ENCODE measurements around the gene GATD1. TPM values are rescaled to one million over a fixed set of nuclear protein-coding genes. Genes with fewer than 3 reads are reported as not detected.

GATD1 gene
- total RNA-seq, 1 donor from 2014 or later: 52.3 TPM

- Mint-ChIP-seq H3K27ac (ENCODE audit: unreplicated experiment) (no peak overlapping the region), H3K4me1 (ENCODE audit: low read depth) (peaks cover 8% of the 10 kb centered on the region), H3K36me3 (ENCODE audit: low read depth) (peaks cover 7% of the 10 kb centered on the region), H3K4me3 (ENCODE audit: unreplicated experiment) (no peak overlapping the region), H3K9me3 (ENCODE audit: low read depth) (no peaks in the 10 kb centered on the region), H3K27me3 (ENCODE audit: low read depth) (no peaks in the 10 kb centered on the region)
- DNase-seq (ENCODE audit: low spot score): no peak
- TF ChIP-seq CTCF (IDR thresholded peaks at IDR 0.05): no peak
These were observed 56.0 kb downstream of the GATD1 start for GRCh38 chr11:721247-721740.

- no peaks in the 10 kb centered on the region for H3K9me3 Mint-ChIP-seq (ENCODE audit: low read depth)
- H3K36me3 Mint-ChIP-seq (ENCODE audit: low read depth): peaks cover 7% of the 10 kb centered on the region
- H3K27ac Mint-ChIP-seq (ENCODE audit: unreplicated experiment): no peak overlapping the region
- H3K4me1 Mint-ChIP-seq (ENCODE audit: low read depth): peaks cover 8% of the 10 kb centered on the region
- no peak for DNase-seq (ENCODE audit: low spot score)
- no peak for TF ChIP-seq CTCF (IDR thresholded peaks at IDR 0.05)
- no peak overlapping the region for H3K4me3 Mint-ChIP-seq (ENCODE audit: unreplicated experiment)
- H3K27me3 Mint-ChIP-seq (ENCODE audit: low read depth): no peaks in the 10 kb centered on the region
These were observed 56.5 kb downstream of the GATD1 start for GRCh38 chr11:720642-721246.

GRCh38 chr11:720017-720641, 57.2 kb downstream of the GATD1 start:
- H3K27ac Mint-ChIP-seq (ENCODE audit: unreplicated experiment): no peak overlapping the region
- peaks cover 8% of the 10 kb centered on the region for H3K4me1 Mint-ChIP-seq (ENCODE audit: low read depth)
- no peak for TF ChIP-seq CTCF (IDR thresholded peaks at IDR 0.05)
- DNase-seq (ENCODE audit: low spot score): no peak
- H3K27me3 Mint-ChIP-seq (ENCODE audit: low read depth): no peaks in the 10 kb centered on the region
- peaks cover 7% of the 10 kb centered on the region for H3K36me3 Mint-ChIP-seq (ENCODE audit: low read depth)
- peaks cover 2% of the 10 kb centered on the region for H3K9me3 Mint-ChIP-seq (ENCODE audit: low read depth)
- H3K4me3 Mint-ChIP-seq (ENCODE audit: unreplicated experiment): no peak overlapping the region

GRCh38 chr11:719214-720016, 57.9 kb downstream of the GATD1 start:
- TF ChIP-seq CTCF (IDR thresholded peaks at IDR 0.05): no peak
- H3K27ac Mint-ChIP-seq (ENCODE audit: unreplicated experiment): no peak overlapping the region
- peaks cover 8% of the 10 kb centered on the region for H3K4me1 Mint-ChIP-seq (ENCODE audit: low read depth)
- peaks cover 3% of the 10 kb centered on the region for H3K9me3 Mint-ChIP-seq (ENCODE audit: low read depth)
- H3K4me3 Mint-ChIP-seq (ENCODE audit: unreplicated experiment): no peak overlapping the region
- H3K36me3 Mint-ChIP-seq (ENCODE audit: low read depth): peaks cover 8% of the 10 kb centered on the region
- DNase-seq (ENCODE audit: low spot score): no peak
- no peaks in the 10 kb centered on the region for H3K27me3 Mint-ChIP-seq (ENCODE audit: low read depth)

Other genes with a start within 250 kb of the GATD1 start
- gene HRAS, start 241.9 kb downstream of the GATD1 start, total RNA-seq: 65.1 to 77.7 TPM (median 68.0 TPM) in 3 replicates
- 2.6 to 2.9 TPM (median 2.7 TPM) in 3 replicates for gene LRRC56, start 240.0 kb downstream of the GATD1 start, total RNA-seq
- 3.8 to 6.1 TPM (median 5.5 TPM) in 3 replicates for gene LMNTD2, start 216.7 kb downstream of the GATD1 start, total RNA-seq
- gene RASSF7, start 216.5 kb downstream of the GATD1 start, total RNA-seq: 20.0 to 31.3 TPM (median 28.7 TPM) in 3 replicates
- 24.6 to 34.1 TPM (median 25.9 TPM) in 3 replicates for gene PHRF1, start 201.0 kb downstream of the GATD1 start, total RNA-seq
- gene IRF7, start 161.5 kb downstream of the GATD1 start, total RNA-seq: 6.5 to 11.4 TPM (median 7.7 TPM) in 3 replicates
- not detected in 3 replicates for gene CDHR5, start 152.5 kb downstream of the GATD1 start, total RNA-seq
- gene SCT, start 150.3 kb downstream of the GATD1 start, total RNA-seq: 0.72 TPM in 1 of 3 replicates, not detected in the others
- 0.55 to 1.7 TPM (median 1.00 TPM) in 3 replicates for gene DRD4, start 140.2 kb downstream of the GATD1 start, total RNA-seq
- 67.6 to 70.4 TPM (median 67.9 TPM) in 3 replicates for gene DEAF1, start 82.3 kb downstream of the GATD1 start, total RNA-seq
- gene TMEM80, start 81.7 kb downstream of the GATD1 start, total RNA-seq: 16.9 to 31.3 TPM (median 20.3 TPM) in 3 replicates
- 17.2 to 51.6 TPM (median 45.7 TPM) in 3 replicates for gene EPS8L2, start 71.3 kb downstream of the GATD1 start, total RNA-seq
- gene TALDO1, start 30.0 kb downstream of the GATD1 start, total RNA-seq: 128 to 227 TPM (median 151 TPM) in 3 replicates
- 0.20 to 0.67 TPM (median 0.41 TPM) in 3 replicates for gene CEND1, start 12.6 kb upstream of the GATD1 start, total RNA-seq
- 15.6 to 24.4 TPM (median 16.0 TPM) in 3 replicates for gene SLC25A22, start 20.8 kb upstream of the GATD1 start, total RNA-seq
- gene PIDD1, start 27.7 kb upstream of the GATD1 start, total RNA-seq: 12.5 to 14.9 TPM (median 12.8 TPM) in 3 replicates
- gene RPLP2, start 32.5 kb upstream of the GATD1 start, total RNA-seq: 1,144 to 1,291 TPM (median 1,171 TPM) in 3 replicates
- 56.0 to 59.1 TPM (median 56.0 TPM) in 3 replicates for gene PNPLA2, start 41.4 kb upstream of the GATD1 start, total RNA-seq
- gene CRACR2B, start 50.4 kb upstream of the GATD1 start, total RNA-seq: 0.57 to 5.0 TPM (median 1.4 TPM) in 3 replicates
- gene CD151, start 55.5 kb upstream of the GATD1 start, total RNA-seq: 460 to 558 TPM (median 549 TPM) in 3 replicates
- gene POLR2L, start 65.0 kb upstream of the GATD1 start, total RNA-seq: 139 to 173 TPM (median 142 TPM) in 3 replicates
- gene TSPAN4, start 65.4 kb upstream of the GATD1 start, total RNA-seq: 62.3 to 115 TPM (median 69.2 TPM) in 3 replicates
- gene CHID1, start 133.3 kb upstream of the GATD1 start, total RNA-seq: 87.6 to 115 TPM (median 90.3 TPM) in 3 replicates
- gene AP2A2, start 148.4 kb upstream of the GATD1 start, total RNA-seq: 62.0 to 72.0 TPM (median 69.7 TPM) in 3 replicates

All from chondrocyte (in vitro differentiated cells).